ENCODE data around the gene SNX33. TPM values are rescaled to one million over a fixed set of nuclear protein-coding genes. Genes with fewer than 3 reads are reported as not detected.

SNX33 gene
- total RNA-seq, 2 experiments from 2014 or later: 1.7 to 1.8 TPM

GRCh38 chr15:75637245-75638009, 10.3 kb upstream of the SNX33 start:
- Mint-ChIP-seq H3K36me3 (ENCODE audit: low read depth) (peaks cover 25% of the 10 kb centered on the region), H3K4me3 (peak overlapping the region; percentile 90), H3K27ac (peak overlapping the region; percentile 38), H3K4me1 (ENCODE audit: low read depth) (peaks cover 23% of the 10 kb centered on the region), H3K27me3 (no peaks in the 10 kb centered on the region), H3K9me3 (no peaks in the 10 kb centered on the region)
- TF ChIP-seq CTCF (IDR thresholded peaks at IDR 0.05): no peak
- DNase-seq: no peak
- POLR2A ChIA-PET: interaction anchor here (0.6 to 5.8 kb wide), 5 partner anchors 11 to 791 kb away, joined by 3 to 77 read pairs (median 4); partner anchors contain the start of genes SIN3A and SNUPN
- CTCF ChIA-PET: interaction anchor here (1.2 to 5.5 kb wide), 7 partner anchors 9 to 270 kb away, joined by 3 to 37 read pairs (median 7); partner anchors contain the start of genes MAN2C1, PTPN9, SNUPN and SNX33
- intact Hi-C loops (cut with micrococcal nuclease): no loop called here
- ATAC-seq: no peak

- Mint-ChIP-seq H3K9me3 (no peaks in the 10 kb centered on the region), H3K4me3 (peak overlapping the region; percentile 90), H3K27ac (peak overlapping the region; percentile 90), H3K4me1 (ENCODE audit: low read depth) (peaks cover 23% of the 10 kb centered on the region), H3K27me3 (no peaks in the 10 kb centered on the region), H3K36me3 (ENCODE audit: low read depth) (peaks cover 25% of the 10 kb centered on the region)
- CTCF ChIA-PET: interaction anchor here (0.9 to 5.5 kb wide), 9 partner anchors 9 to 272 kb away, joined by 3 to 37 read pairs (median 7); partner anchors contain the start of genes MAN2C1, PTPN9, SIN3A and SNUPN
- no peak for DNase-seq
- POLR2A ChIA-PET: interaction anchor here (0.8 to 5.8 kb wide), 11 partner anchors 12 to 271 kb away, joined by 3 to 77 read pairs (median 8); partner anchors contain the start of genes MAN2C1, PTPN9, SIN3A and SNUPN
- no peak for TF ChIP-seq CTCF (IDR thresholded peaks at IDR 0.05)
- no peak for ATAC-seq
- intact Hi-C loops (cut with micrococcal nuclease): no loop called here
Measured at GRCh38 chr15:75639191-75639708, 8.5 kb upstream of the SNX33 start.

GRCh38 chr15:75639709-75640482, 7.8 kb upstream of the SNX33 start, which contains the start of gene IMP3:
IMP3 (minus strand) TSS chr15:75640224; CDS start chr15:75640168, 56 bp downstream.
- POLR2A ChIA-PET: interaction anchor here (0.6 to 5.8 kb wide), 23 partner anchors 10 to 1025 kb away, joined by 3 to 77 read pairs (median 3); partner anchors contain the start of genes MAN2C1, PTPN9, SIN3A and SNUPN
- peak within 1 kb of the TSS; percentile 90 for H3K4me3 Mint-ChIP-seq
- DNase-seq (peak; percentile 98), ATAC-seq (peak; percentile 92)
- no peaks in the 10 kb centered on the region for H3K9me3 Mint-ChIP-seq
- H3K27ac Mint-ChIP-seq: peak within 1 kb of the TSS; percentile 90
- TF ChIP-seq CTCF (IDR thresholded peaks at IDR 0.05): no peak
- CTCF ChIA-PET: interaction anchor here (0.6 to 5.5 kb wide), 18 partner anchors 10 to 272 kb away, joined by 3 to 37 read pairs (median 4); partner anchors contain the start of genes MAN2C1, PTPN9, SIN3A and SNUPN
- H3K4me1 Mint-ChIP-seq (ENCODE audit: low read depth): peaks cover 23% of the 10 kb centered on the region
- H3K36me3 Mint-ChIP-seq (ENCODE audit: low read depth): peaks cover 25% of the 10 kb centered on the region
- intact Hi-C loops (cut with micrococcal nuclease): loop anchor here (5.0 to 10.0 kb wide), 2 partner anchors 188 to 275 kb away; partner anchors contain the start of genes MAN2C1 and SIN3A
- H3K27me3 Mint-ChIP-seq: no peaks in the 10 kb centered on the region

GRCh38 chr15:75640483-75641178, 7.1 kb upstream of the SNX33 start:
- TF ChIP-seq CTCF (IDR thresholded peaks at IDR 0.05): peak; percentile 63
- H3K9me3 Mint-ChIP-seq: no peaks in the 10 kb centered on the region
- CTCF ChIA-PET: interaction anchor here (0.6 to 5.5 kb wide), 21 partner anchors 10 to 273 kb away, joined by 3 to 37 read pairs (median 4); partner anchors contain the start of genes MAN2C1, PTPN9, SIN3A and SNUPN

More at GRCh38 chr15:75640483-75641178, 7.1 kb upstream of the SNX33 start:
- POLR2A ChIA-PET: interaction anchor here (0.6 to 5.8 kb wide), 21 partner anchors 10 to 1025 kb away, joined by 3 to 77 read pairs (median 4); partner anchors contain the start of genes MAN2C1, PTPN9, SIN3A and SNUPN
- DNase-seq (peak; percentile 81), ATAC-seq (peak; percentile 54)
- H3K36me3 Mint-ChIP-seq (ENCODE audit: low read depth): peaks cover 25% of the 10 kb centered on the region
- H3K4me1 Mint-ChIP-seq (ENCODE audit: low read depth): peaks cover 23% of the 10 kb centered on the region
- peak overlapping the region; percentile 90 for H3K4me3 Mint-ChIP-seq
- intact Hi-C loops (cut with micrococcal nuclease): loop anchor here (5.0 to 10.0 kb wide), 2 partner anchors 188 to 276 kb away; partner anchors contain the start of genes MAN2C1 and SIN3A
- H3K27me3 Mint-ChIP-seq: no peaks in the 10 kb centered on the region
- H3K27ac Mint-ChIP-seq: peak overlapping the region; percentile 90

Measured in activated CD8-positive, alpha-beta T cell treated with anti-CD3 and anti-CD28 coated beads for 36 hours (primary cell).